Stromal cell of bone marrow (primary cell): ENCODE measurements around the gene KIAA0232.
"Not testable (repeated sequence)": the region's sequence is repeated elsewhere in the genome, so short reads cannot be mapped to it uniquely, and the experiment has no call there.

Experiments
- DNase-seq: peaks from one replicate; pipeline ENCODE4 v3.0.0-alpha.2; 2012; ENCODE audit warnings: low read depth

Gene KIAA0232

GRCh38 chr4:6773616-6774540 lies 8.6 kb upstream of the KIAA0232 start:
- DNase-seq = no peak

- DNase-seq = no peak
Observed at GRCh38 chr4:6775746-6776145, 6.8 kb upstream of the KIAA0232 start.

- no peak for DNase-seq
Observed at GRCh38 chr4:6776920-6777635, 5.4 kb upstream of the KIAA0232 start.

GRCh38 chr4:6777636-6778281 lies 4.8 kb upstream of the KIAA0232 start:
- DNase-seq = no peak

GRCh38 chr4:6778435-6778834 lies 4.1 kb upstream of the KIAA0232 start:
- no peak for DNase-seq

- DNase-seq = no peak
Observed at GRCh38 chr4:6779667-6780565, 2.6 kb upstream of the KIAA0232 start.

- DNase-seq = no peak
Observed at GRCh38 chr4:6781113-6781512, 1.4 kb upstream of the KIAA0232 start.

GRCh38 chr4:6781561-6781960 lies 966 bp upstream of the KIAA0232 start:
- DNase-seq = no peak

GRCh38 chr4:6782846-6783110 lies 251 bp downstream of the KIAA0232 start:
- DNase-seq = no peak

- peak; percentile 81 for DNase-seq
Observed at GRCh38 chr4:6783111-6783981, 819 bp downstream of the KIAA0232 start.

GRCh38 chr4:6785572-6785925 lies 3.0 kb downstream of the KIAA0232 start:
- DNase-seq = no peak

GRCh38 chr4:6788123-6788522 lies 5.6 kb downstream of the KIAA0232 start:
- DNase-seq = no peak

GRCh38 chr4:6791245-6791644 lies 8.7 kb downstream of the KIAA0232 start:
- not testable (repeated sequence) for DNase-seq

GRCh38 chr4:6791796-6792195 lies 9.3 kb downstream of the KIAA0232 start:
- DNase-seq = not testable (repeated sequence)

- DNase-seq = no peak
Observed at GRCh38 chr4:6794189-6794588, 11.7 kb downstream of the KIAA0232 start.

- no peak for DNase-seq
Observed at GRCh38 chr4:6795821-6796220, 13.3 kb downstream of the KIAA0232 start.

GRCh38 chr4:6797368-6797767 lies 14.8 kb downstream of the KIAA0232 start:
- DNase-seq = not testable (repeated sequence)

GRCh38 chr4:6799091-6799490 lies 16.6 kb downstream of the KIAA0232 start:
- DNase-seq = no peak

GRCh38 chr4:6802025-6802424 lies 19.5 kb downstream of the KIAA0232 start:
- DNase-seq = no peak

- DNase-seq = no peak
Observed at GRCh38 chr4:6802626-6803025, 20.1 kb downstream of the KIAA0232 start.

GRCh38 chr4:6803246-6803645 lies 20.7 kb downstream of the KIAA0232 start:
- no peak for DNase-seq
